Inflammatory macrophage treated with lipopolysaccharide for 1 hour (primary cell): ENCODE measurements around the gene KCNJ18.
"Not testable (repeated sequence)": the region's sequence is repeated elsewhere in the genome, so short reads cannot be mapped to it uniquely, and the experiment has no call there.

ENCODE experiments used
- DNase-seq, 2 donors: peaks; one replicate each; pipeline ENCODE4 v3.0.0-alpha.2; 2020 to 2022

KCNJ18 gene

GRCh38 chr17:21691883-21692703 is at the start of gene KCNJ18:
TSS of gene KCNJ18 (plus strand) at chr17:21692523. CDS start at chr17:21702787, 10,264 bp downstream.
- DNase-seq, result not testable (repeated sequence)

- not testable (repeated sequence) for DNase-seq
Observed at GRCh38 chr17:21648125-21648524, 44.2 kb upstream of the KCNJ18 start.

GRCh38 chr17:21650043-21650442 is 42.3 kb upstream of the KCNJ18 start:
- not testable (repeated sequence) for DNase-seq

GRCh38 chr17:21652049-21652448 is 40.3 kb upstream of the KCNJ18 start:
- DNase-seq, result not testable (repeated sequence)

GRCh38 chr17:21653211-21653610 is 39.1 kb upstream of the KCNJ18 start:
- not testable (repeated sequence) for DNase-seq

- DNase-seq, result not testable (repeated sequence)
Observed at GRCh38 chr17:21656518-21657309, 35.6 kb upstream of the KCNJ18 start.

GRCh38 chr17:21659635-21660034 is 32.7 kb upstream of the KCNJ18 start:
- DNase-seq, result not testable (repeated sequence)

- not testable (repeated sequence) for DNase-seq
Observed at GRCh38 chr17:21661455-21661854, 30.9 kb upstream of the KCNJ18 start.

- not testable (repeated sequence) for DNase-seq
Observed at GRCh38 chr17:21663166-21663565, 29.2 kb upstream of the KCNJ18 start.

- DNase-seq, result not testable (repeated sequence)
Observed at GRCh38 chr17:21663614-21664474, 28.5 kb upstream of the KCNJ18 start.

GRCh38 chr17:21665171-21665570 is 27.2 kb upstream of the KCNJ18 start:
- DNase-seq, result not testable (repeated sequence)

GRCh38 chr17:21665935-21666493 is 26.3 kb upstream of the KCNJ18 start:
- DNase-seq, result not testable (repeated sequence)

- not testable (repeated sequence) for DNase-seq
Observed at GRCh38 chr17:21666711-21667412, 25.5 kb upstream of the KCNJ18 start.

GRCh38 chr17:21667413-21668117 is 24.8 kb upstream of the KCNJ18 start:
- not testable (repeated sequence) for DNase-seq

GRCh38 chr17:21668118-21668488 is 24.2 kb upstream of the KCNJ18 start:
- not testable (repeated sequence) for DNase-seq

GRCh38 chr17:21668746-21669508 is 23.4 kb upstream of the KCNJ18 start:
- not testable (repeated sequence) for DNase-seq

GRCh38 chr17:21669616-21670360 is 22.5 kb upstream of the KCNJ18 start:
- DNase-seq, result not testable (repeated sequence)

- DNase-seq, result not testable (repeated sequence)
Observed at GRCh38 chr17:21670361-21671155, 21.8 kb upstream of the KCNJ18 start.

- DNase-seq, result not testable (repeated sequence)
Observed at GRCh38 chr17:21671437-21671836, 20.9 kb upstream of the KCNJ18 start.
